Mesenchymal stem cell (in vitro differentiated cells and primary cell): ENCODE measurements around the gene OTUB2.
A peak's percentile ranks its signal among the peaks of the same experiment; 100 is the strongest.

Source experiments
- DNase-seq: peaks from one replicate; pipeline ENCODE4 v3.0.0-alpha.2; 2013
- H2AFZ ChIP-seq: one replicate; pipeline ENCODE4 v1.6.1; 2013; ENCODE audit warnings: low read depth, mild to moderate bottlenecking, control low read depth, inconsistent platforms, low read length, moderate library complexity
- H2AK5ac ChIP-seq: 2 replicates; pipeline ENCODE4 v1.6.1; 2013; ENCODE audit warnings: low read length, moderate library complexity, mild to moderate bottlenecking, inconsistent platforms; ENCODE audit not compliant: severe bottlenecking
- H2BK120ac ChIP-seq: one replicate; pipeline ENCODE4 v1.6.1; 2013; ENCODE audit warnings: low read depth, mild to moderate bottlenecking, inconsistent platforms, low read length, moderate library complexity
- H2BK12ac ChIP-seq, 2 experiments: one replicate each; pipeline ENCODE4 v1.6.1; 2013; ENCODE audit warnings: inconsistent platforms in 2 of 2, low read length in 2 of 2, mild to moderate bottlenecking in 2 of 2, moderate library complexity in 2 of 2, control low read depth in 1 of 2
- H2BK15ac ChIP-seq: one replicate; pipeline ENCODE4 v1.6.1; 2013; ENCODE audit warnings: mild to moderate bottlenecking, low read depth, inconsistent platforms; ENCODE audit not compliant: poor library complexity, severe bottlenecking
- H2BK5ac ChIP-seq: 2 replicates; pipeline ENCODE4 v1.6.1; 2013; ENCODE audit warnings: low read depth, mild to moderate bottlenecking, low read length, control low read depth, inconsistent platforms; ENCODE audit not compliant: poor library complexity, severe bottlenecking
- H3K14ac ChIP-seq, 2 experiments: one replicate each; pipeline ENCODE4 v1.6.1; 2013; ENCODE audit warnings: inconsistent platforms in 2 of 2, low read length in 2 of 2, control low read depth in 1 of 2, mild to moderate bottlenecking in 1 of 2, moderate library complexity in 1 of 2
- H3K18ac ChIP-seq, 2 experiments: one replicate each; pipeline ENCODE4 v1.6.1; 2013; ENCODE audit warnings: inconsistent platforms in 2 of 2, low read length in 2 of 2, control low read depth in 1 of 2, low read depth in 1 of 2, mild to moderate bottlenecking in 1 of 2
- H3K23ac ChIP-seq, 2 experiments: one replicate each; pipeline ENCODE4 v1.6.1; 2013; ENCODE audit warnings: inconsistent platforms in 2 of 2, low read length in 2 of 2, mild to moderate bottlenecking in 2 of 2, moderate library complexity in 2 of 2, control low read depth in 1 of 2
- H3K27ac ChIP-seq: 2 replicates; pipeline ENCODE4 v1.5.1; 2013; ENCODE audit warnings: mild to moderate bottlenecking, moderate library complexity, low read length, control low read depth, inconsistent platforms; ENCODE audit not compliant: poor library complexity, severe bottlenecking
- H3K27me3 ChIP-seq, 2 experiments: 2 replicates each; pipeline versions ENCODE4 v1.6.1 to v1.7.0; 2013; ENCODE audit warnings: low read length in 2 of 2, mild to moderate bottlenecking in 2 of 2, moderate library complexity in 2 of 2, control low read depth in 1 of 2, inconsistent platforms in 1 of 2; ENCODE audit not compliant: control insufficient read depth in 1 of 2, insufficient read depth in 1 of 2
- H3K36me3 ChIP-seq, 2 experiments: 2 replicates each; pipeline versions ENCODE4 v1.6.1 to v1.7.0; 2013; ENCODE audit warnings: low read length in 2 of 2, control low read depth in 1 of 2, inconsistent platforms in 1 of 2, low read depth in 1 of 2, mild to moderate bottlenecking in 1 of 2; ENCODE audit not compliant: insufficient read depth in 2 of 2, control insufficient read depth in 1 of 2
- H3K4ac ChIP-seq, 2 experiments: one replicate each; pipeline ENCODE4 v1.6.1; 2013; ENCODE audit warnings: inconsistent platforms in 2 of 2, low read length in 2 of 2, mild to moderate bottlenecking in 2 of 2, moderate library complexity in 2 of 2, control low read depth in 1 of 2, low read depth in 1 of 2
- H3K4me1 ChIP-seq: 2 replicates; pipeline ENCODE4 v1.6.1; 2013; ENCODE audit warnings: low read depth, low read length, control low read depth; ENCODE audit not compliant: control insufficient read depth, insufficient read depth
- H3K4me2 ChIP-seq: 2 replicates; pipeline ENCODE4 v1.6.1; 2013; ENCODE audit warnings: low read length, mild to moderate bottlenecking, inconsistent platforms; ENCODE audit not compliant: poor library complexity, severe bottlenecking
- H3K4me3 ChIP-seq, 2 experiments: 2 replicates each; pipeline versions ENCODE4 v1.5.1 to v1.7.0; 2013; ENCODE audit warnings: low read length in 2 of 2, mild to moderate bottlenecking in 2 of 2, control low read depth in 1 of 2, low read depth in 1 of 2; ENCODE audit not compliant: insufficient read depth in 1 of 2
- H3K79me1 ChIP-seq: replicated peaks from 2 replicates; pipeline ENCODE4 v1.6.1; 2013; ENCODE audit warnings: mild to moderate bottlenecking, control low read depth, low read length, inconsistent platforms; ENCODE audit not compliant: poor library complexity, severe bottlenecking
- H3K9ac ChIP-seq: 2 replicates; pipeline ENCODE4 v1.7.0; 2013; ENCODE audit warnings: mild to moderate bottlenecking, low read length, moderate library complexity
- H3K9me3 ChIP-seq: 2 replicates; pipeline ENCODE4 v1.7.0; 2013; ENCODE audit warnings: mild to moderate bottlenecking, low read length; ENCODE audit not compliant: control insufficient read depth
- H4K8ac ChIP-seq: one replicate; pipeline ENCODE4 v1.6.1; 2013; ENCODE audit warnings: inconsistent platforms, mild to moderate bottlenecking, low read length, moderate library complexity
- H4K91ac ChIP-seq: one replicate; pipeline ENCODE4 v1.6.1; 2013; ENCODE audit warnings: mild to moderate bottlenecking, low read length, inconsistent platforms
- WGBS: methylation state at CpG from one replicate; pipeline ENCODE4 v1.1.7; 2013; ENCODE audit warnings: mixed read lengths; 5-methylcytosine and 5-hydroxymethylcytosine counted together

OTUB2 gene

DNA sequence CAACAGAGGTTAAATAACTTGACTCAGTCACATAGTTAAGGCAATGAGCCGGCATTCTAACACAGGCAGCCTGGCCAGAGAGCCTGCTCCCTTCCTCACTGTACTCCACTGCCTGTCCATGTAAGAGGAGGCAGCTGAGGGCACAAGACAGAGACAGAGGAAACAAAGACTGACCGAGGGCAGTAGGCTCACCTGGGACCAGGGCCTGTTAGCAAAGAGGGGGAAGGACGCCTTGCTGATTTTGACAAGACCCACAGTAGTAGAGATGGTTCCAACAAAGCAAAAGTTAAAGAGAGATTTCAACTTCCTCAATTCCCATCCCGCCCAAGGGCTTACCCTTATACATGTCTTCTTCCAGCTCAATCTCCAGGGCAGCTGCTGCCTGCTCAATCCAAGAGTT, 26.5 kb downstream of the OTUB2 start:
- Histone ChIP-seq H3K9ac (no peak overlapping the region), H2BK5ac (no peak overlapping the region), H3K79me1 (peaks cover 49% of the 10 kb centered on the region), H3K9me3 (no peaks in the 10 kb centered on the region), H2BK12ac (no peak overlapping the region), H3K27ac (no peak overlapping the region), H2BK15ac (no peak overlapping the region), H3K23ac (no peak overlapping the region), H3K4me1 (peaks cover 12% of the 10 kb centered on the region), H3K36me3 (peaks cover 62 to 96% of the 10 kb centered on the region in 2 experiments), H4K91ac (no peak overlapping the region), H2BK120ac (no peak overlapping the region), H3K14ac (no peak overlapping the region), H2AK5ac (no peak overlapping the region), H3K27me3 (no peaks in the 10 kb centered on the region), H3K18ac (no peak overlapping the region), H2AFZ (no peak overlapping the region), H3K4me3 (no peak overlapping the region), H3K4ac (no peak overlapping the region), H4K8ac (no peak overlapping the region), H3K4me2 (no peak overlapping the region)
- 100% methylated on average over 3 of the region's 4 CpGs for whole genome bisulfite sequencing
- DNase-seq: no peak

DNA sequence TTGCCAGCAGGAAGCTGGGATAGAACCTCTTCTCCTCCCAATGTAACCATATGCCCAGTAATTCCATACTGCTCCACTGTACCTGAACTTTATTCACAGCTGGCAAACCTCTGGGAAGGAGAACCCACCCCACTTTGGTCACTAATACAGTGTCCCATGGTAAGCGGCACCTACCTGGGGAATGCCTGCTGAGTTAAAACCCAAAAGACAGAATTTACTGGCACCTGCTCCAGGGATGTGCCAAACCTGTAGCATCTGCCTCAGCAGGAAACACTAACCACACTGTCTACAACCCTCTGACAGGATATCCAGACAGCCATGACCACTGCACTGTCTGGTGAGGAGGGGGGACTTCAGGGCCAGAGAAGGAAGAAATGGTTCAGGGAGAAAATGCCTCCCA, 28.3 kb downstream of the OTUB2 start:
- Histone ChIP-seq H2AK5ac (no peak overlapping the region), H3K9me3 (no peaks in the 10 kb centered on the region), H2BK120ac (no peak overlapping the region), H2BK5ac (no peak overlapping the region), H2AFZ (no peak overlapping the region), H4K91ac (no peak overlapping the region), H3K4ac (no peak overlapping the region), H3K27ac (no peak overlapping the region), H3K36me3 (peaks cover 47 to 96% of the 10 kb centered on the region in 2 experiments), H3K14ac (no peak overlapping the region), H3K23ac (no peak overlapping the region), H3K4me2 (no peak overlapping the region), H3K4me3 (no peak overlapping the region), H3K27me3 (no peaks in the 10 kb centered on the region), H3K79me1 (peaks cover 53% of the 10 kb centered on the region), H2BK12ac (no peak overlapping the region), H2BK15ac (no peak overlapping the region), H4K8ac (no peak overlapping the region), H3K9ac (no peak overlapping the region), H3K18ac (no peak overlapping the region), H3K4me1 (peaks cover 9% of the 10 kb centered on the region)
- 100% methylated on average over 1 of the region's 1 CpG for WGBS
- no peak for DNase-seq

DNA sequence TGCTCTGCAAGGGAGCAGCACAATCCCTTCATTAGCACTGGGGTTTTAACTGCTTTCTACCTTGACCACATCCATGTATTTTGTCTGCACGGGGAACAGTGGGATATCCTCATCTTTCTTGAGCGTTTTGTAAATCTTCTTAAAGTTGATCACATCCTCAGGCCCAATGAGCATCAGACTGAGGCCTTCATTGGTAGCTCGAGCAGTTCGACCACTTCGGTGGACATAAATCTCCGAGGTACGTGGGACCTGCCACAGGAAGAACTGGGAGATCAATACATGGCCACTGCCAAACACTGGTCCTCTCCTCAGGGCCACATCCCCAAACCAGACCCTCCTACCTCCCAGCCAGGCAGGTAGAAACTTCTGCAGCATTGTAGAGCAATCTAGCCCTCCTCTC, 28.8 kb downstream of the OTUB2 start:
- no peak overlapping the region for H3K23ac ChIP-seq
- H3K18ac ChIP-seq: no peak overlapping the region
- no peak overlapping the region for H3K14ac ChIP-seq
- no peak overlapping the region for H2AFZ ChIP-seq
- H2AK5ac ChIP-seq: no peak overlapping the region
- no peak overlapping the region for H3K4ac ChIP-seq
- 99% methylated on average over 7 of the region's 7 CpGs for WGBS
- DNase-seq: no peak
- no peak overlapping the region for H2BK12ac ChIP-seq
- H3K9ac ChIP-seq: no peak overlapping the region
- H3K27me3 ChIP-seq: no peaks in the 10 kb centered on the region
- no peak overlapping the region for H3K4me3 ChIP-seq
- H2BK5ac ChIP-seq: no peak overlapping the region
- no peaks in the 10 kb centered on the region for H3K9me3 ChIP-seq
- H3K36me3 ChIP-seq: peaks cover 44 to 96% of the 10 kb centered on the region in 2 experiments
- no peak overlapping the region for H3K4me2 ChIP-seq
- no peak overlapping the region for H4K8ac ChIP-seq
- no peak overlapping the region for H4K91ac ChIP-seq
- no peak overlapping the region for H2BK120ac ChIP-seq
- H3K27ac ChIP-seq: no peak overlapping the region
- H2BK15ac ChIP-seq: no peak overlapping the region
- H3K79me1 ChIP-seq: peaks cover 50% of the 10 kb centered on the region
- peaks cover 9% of the 10 kb centered on the region for H3K4me1 ChIP-seq

DNA sequence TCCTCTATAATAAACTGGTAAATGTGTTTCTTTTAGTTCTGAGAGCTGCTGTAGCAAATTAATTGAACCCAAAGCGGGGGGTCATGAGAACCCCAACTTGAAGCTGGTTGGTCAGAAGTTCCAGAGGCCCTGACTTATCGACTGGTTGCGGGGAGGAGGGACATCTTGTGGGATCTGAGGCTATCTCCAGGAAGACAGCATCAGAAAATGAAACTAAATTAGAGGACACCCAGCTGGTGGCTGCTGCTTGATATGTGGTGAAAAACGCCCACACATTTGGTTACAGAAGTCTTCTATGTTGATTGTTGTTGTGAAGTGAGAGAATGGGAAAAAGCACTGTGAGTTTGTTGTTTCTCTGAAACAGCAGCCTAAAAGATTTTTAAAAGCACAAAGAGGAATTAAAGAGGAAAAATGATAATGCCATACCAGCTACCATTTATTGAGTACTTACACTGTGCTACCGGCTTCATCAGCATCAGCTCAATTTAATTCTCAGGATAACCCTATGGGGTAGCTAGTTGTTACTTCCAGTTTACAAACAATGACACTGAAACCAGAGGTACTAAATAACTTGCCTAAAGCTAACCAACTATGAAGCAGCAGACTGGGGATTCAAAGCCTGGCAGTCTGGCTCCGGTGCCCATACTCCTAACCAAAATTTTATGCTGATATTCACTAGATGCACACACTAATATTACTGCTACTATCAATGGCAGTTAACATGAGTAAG, 30.6 kb downstream of the OTUB2 start:
- no peaks in the 10 kb centered on the region for H3K9me3 ChIP-seq
- H2BK5ac ChIP-seq: no peak overlapping the region
- peak; percentile 30 for DNase-seq
- H3K18ac ChIP-seq: no peak overlapping the region
- no peak overlapping the region for H2BK120ac ChIP-seq
- peaks cover 2% of the 10 kb centered on the region for H3K4me1 ChIP-seq
- no peak overlapping the region for H3K14ac ChIP-seq
- WGBS: 96% methylated on average over 6 of the region's 6 CpGs
- H2AFZ ChIP-seq: no peak overlapping the region
- peaks cover 60% of the 10 kb centered on the region for H3K79me1 ChIP-seq
- H3K4me3 ChIP-seq: no peak overlapping the region
- H2AK5ac ChIP-seq: no peak overlapping the region
- no peak overlapping the region for H3K23ac ChIP-seq
- H3K4me2 ChIP-seq: no peak overlapping the region
- no peak overlapping the region for H3K9ac ChIP-seq
- H4K8ac ChIP-seq: no peak overlapping the region
- no peak overlapping the region for H3K27ac ChIP-seq
- no peak overlapping the region for H2BK12ac ChIP-seq
- H3K36me3 ChIP-seq: peaks cover 45 to 96% of the 10 kb centered on the region in 2 experiments
- no peaks in the 10 kb centered on the region for H3K27me3 ChIP-seq
- no peak overlapping the region for H4K91ac ChIP-seq
- no peak overlapping the region for H3K4ac ChIP-seq
- no peak overlapping the region for H2BK15ac ChIP-seq
